K562 (cell line): ENCODE results near the gene CENPX. TPM values are rescaled to one million over a fixed set of nuclear protein-coding genes. Genes with fewer than 3 reads are reported as not detected.

Source experiments
- ARID2 ChIP-seq: fragments of 450-650 bp; IDR thresholded peaks from 2 replicates; pipeline ENCODE4 v1.6.1; 2017; ENCODE audit warnings: antibody characterized with exemption, mild to moderate bottlenecking
- C11orf30 ChIP-seq: fragments of 450-650 bp; IDR thresholded peaks from 2 replicates; pipeline ENCODE4 v1.6.1; 2016; ENCODE audit warnings: low read depth, mild to moderate bottlenecking
- CCNT2 ChIP-seq: IDR thresholded peaks from 2 replicates; pipeline ENCODE4 v1.6.1; 2011; ENCODE audit warnings: borderline replicate concordance, low read depth, mild to moderate bottlenecking, moderate library complexity, mixed read lengths, low read length; ENCODE audit not compliant: insufficient read length; ENCODE audit errors: extremely low read depth
- JUND ChIP-seq, 2 experiments: IDR thresholded peaks; 2 replicates in 1 of 2; 3 replicates in 1 of 2; pipeline ENCODE4 v1.6.1; 2011; ENCODE audit warnings: borderline replicate concordance in 2 of 2, low read depth in 2 of 2, low read length in 2 of 2, improper control_type of control experiment in 1 of 2, missing biosample characterization in 1 of 2, missing genetic modification characterization in 1 of 2, missing genetic modification reagents in 1 of 2
- SAFB ChIP-seq: fragments of 200-400 bp; formaldehyde crosslinking; IDR thresholded peaks from 2 replicates; pipeline ENCODE4 v1.6.1; 2017; ENCODE audit warnings: low read depth, low read length, borderline replicate concordance
- TBP ChIP-seq: optimal IDR thresholded peaks from 2 replicates; pipeline ENCODE3; 2011; ENCODE audit warnings: low read depth, low read length, improper control_type of control experiment
- ZNF197 ChIP-seq: fragments of 200-800 bp; sonication (Bioruptor generic); IDR thresholded peaks from 2 replicates; pipeline ENCODE4 v1.6.1; 2016; ENCODE audit warnings: low read depth, missing genetic modification characterization, missing compliant biosample characterization
- polyA plus RNA-seq, 8 experiments: library from polyadenylated mRNA; depleted of rRNA in 4 of 8; stranded (reverse) in 5 of 8; unstranded in 3 of 8; fragments of >200 nt; fragmentation: Nextera tagmentation in 2 of 8; fragmentation: Illumina TruSeq in 1 of 8; extraction: Ambion mirVana in 2 of 8; extraction: Trizol in 1 of 8; gene quantifications; 2 replicates each; pipeline versions ENCODE4 v1.2.1 to v1.2.3, GENCODE V29; 2011 to 2014; ENCODE audit warnings: inconsistent platforms in 1 of 8, missing spikeins in 1 of 8
- total RNA-seq, 7 experiments: library from RNA; depleted of rRNA in 6 of 7; stranded (reverse); fragments of >200 nt in 6 of 7; fragmentation: Illumina TruSeq in 2 of 7; extraction: Trizol in 2 of 7; gene quantifications; 2 replicates each; pipeline versions ENCODE4 v1.2.1 to v1.2.3, GENCODE V29; 2011 to 2021; ENCODE audit warnings: low replicate concordance in 1 of 7
- TF ChIP-seq, protein P1 (sequence below): fragments of 450-650 bp; IDR thresholded peaks from 2 replicates; pipeline ENCODE4 v1.6.1; 2016; ENCODE audit warnings: mild to moderate bottlenecking, moderate library complexity

CENPX gene
- total and polyA plus RNA-seq, 9 of the 15 experiments (the other 6 are each of a cell fraction or from before 2014, with no cell fraction given), result 32.7 to 352 (median 127) TPM

DNA sequence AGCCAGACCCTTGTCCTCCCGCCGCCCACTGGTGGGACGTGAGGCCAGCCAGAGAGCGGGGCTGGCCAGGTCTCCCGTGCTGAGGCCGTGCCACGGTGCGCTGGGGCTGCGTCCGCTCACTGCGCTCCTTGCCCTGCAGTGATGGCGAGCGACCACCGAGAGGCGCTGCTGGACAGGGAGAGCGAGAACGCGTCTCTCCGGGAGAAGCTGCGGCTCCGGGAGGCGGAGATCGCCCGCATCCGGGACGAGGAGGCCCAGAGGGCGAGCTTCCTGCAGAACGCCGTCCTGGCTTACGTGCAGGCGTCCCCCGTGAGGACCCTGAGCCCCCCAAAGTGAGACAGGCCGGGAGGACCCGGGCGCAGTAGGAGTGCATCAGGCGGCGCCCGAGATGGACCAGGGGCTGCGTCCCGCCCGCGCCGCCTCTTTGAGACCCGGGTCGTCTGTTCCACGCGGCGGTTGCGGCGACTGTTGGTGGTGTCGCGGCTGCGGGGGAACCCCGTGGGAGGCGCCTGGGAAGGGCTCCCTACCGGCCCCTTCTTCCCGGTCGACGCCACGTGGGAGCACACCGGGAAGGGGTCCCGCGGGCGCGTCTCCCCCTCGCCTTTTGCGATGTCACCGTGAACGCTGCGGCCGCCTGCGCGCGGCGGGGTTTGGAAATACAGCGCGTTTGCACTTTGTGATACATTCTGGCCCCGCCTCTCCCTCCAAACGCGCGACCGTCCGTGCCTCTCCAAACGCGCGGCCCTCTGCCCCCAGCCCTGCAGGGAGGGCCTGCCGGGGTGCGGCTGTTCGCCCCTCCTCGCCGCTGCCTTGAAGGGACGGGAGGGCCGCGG, 8.0 kb upstream of the CENPX start (continued):
- TF ChIP-seq JUND (IDR thresholded peaks at IDR 0.05; ENCODE audit: borderline replicate concordance, low read depth, low read length) (peak; percentile 34; the same call in 1 of the 2 replicates), JUND (tag; IDR thresholded peaks at IDR 0.05; ENCODE audit: borderline replicate concordance, low read depth, low read length) (no peak; the same call in 2 of the 3 replicates), ZNF197 (no peak), SAFB (peak; percentile 80; the same call in 1 of the 2 replicates), TBP (peak; percentile 25), ARID2 (peak; percentile 66; the same call in 1 of the 2 replicates), CCNT2 (peak; percentile 64), C11orf30 (peak; percentile 72)
- TF ChIP-seq, protein P1, sequence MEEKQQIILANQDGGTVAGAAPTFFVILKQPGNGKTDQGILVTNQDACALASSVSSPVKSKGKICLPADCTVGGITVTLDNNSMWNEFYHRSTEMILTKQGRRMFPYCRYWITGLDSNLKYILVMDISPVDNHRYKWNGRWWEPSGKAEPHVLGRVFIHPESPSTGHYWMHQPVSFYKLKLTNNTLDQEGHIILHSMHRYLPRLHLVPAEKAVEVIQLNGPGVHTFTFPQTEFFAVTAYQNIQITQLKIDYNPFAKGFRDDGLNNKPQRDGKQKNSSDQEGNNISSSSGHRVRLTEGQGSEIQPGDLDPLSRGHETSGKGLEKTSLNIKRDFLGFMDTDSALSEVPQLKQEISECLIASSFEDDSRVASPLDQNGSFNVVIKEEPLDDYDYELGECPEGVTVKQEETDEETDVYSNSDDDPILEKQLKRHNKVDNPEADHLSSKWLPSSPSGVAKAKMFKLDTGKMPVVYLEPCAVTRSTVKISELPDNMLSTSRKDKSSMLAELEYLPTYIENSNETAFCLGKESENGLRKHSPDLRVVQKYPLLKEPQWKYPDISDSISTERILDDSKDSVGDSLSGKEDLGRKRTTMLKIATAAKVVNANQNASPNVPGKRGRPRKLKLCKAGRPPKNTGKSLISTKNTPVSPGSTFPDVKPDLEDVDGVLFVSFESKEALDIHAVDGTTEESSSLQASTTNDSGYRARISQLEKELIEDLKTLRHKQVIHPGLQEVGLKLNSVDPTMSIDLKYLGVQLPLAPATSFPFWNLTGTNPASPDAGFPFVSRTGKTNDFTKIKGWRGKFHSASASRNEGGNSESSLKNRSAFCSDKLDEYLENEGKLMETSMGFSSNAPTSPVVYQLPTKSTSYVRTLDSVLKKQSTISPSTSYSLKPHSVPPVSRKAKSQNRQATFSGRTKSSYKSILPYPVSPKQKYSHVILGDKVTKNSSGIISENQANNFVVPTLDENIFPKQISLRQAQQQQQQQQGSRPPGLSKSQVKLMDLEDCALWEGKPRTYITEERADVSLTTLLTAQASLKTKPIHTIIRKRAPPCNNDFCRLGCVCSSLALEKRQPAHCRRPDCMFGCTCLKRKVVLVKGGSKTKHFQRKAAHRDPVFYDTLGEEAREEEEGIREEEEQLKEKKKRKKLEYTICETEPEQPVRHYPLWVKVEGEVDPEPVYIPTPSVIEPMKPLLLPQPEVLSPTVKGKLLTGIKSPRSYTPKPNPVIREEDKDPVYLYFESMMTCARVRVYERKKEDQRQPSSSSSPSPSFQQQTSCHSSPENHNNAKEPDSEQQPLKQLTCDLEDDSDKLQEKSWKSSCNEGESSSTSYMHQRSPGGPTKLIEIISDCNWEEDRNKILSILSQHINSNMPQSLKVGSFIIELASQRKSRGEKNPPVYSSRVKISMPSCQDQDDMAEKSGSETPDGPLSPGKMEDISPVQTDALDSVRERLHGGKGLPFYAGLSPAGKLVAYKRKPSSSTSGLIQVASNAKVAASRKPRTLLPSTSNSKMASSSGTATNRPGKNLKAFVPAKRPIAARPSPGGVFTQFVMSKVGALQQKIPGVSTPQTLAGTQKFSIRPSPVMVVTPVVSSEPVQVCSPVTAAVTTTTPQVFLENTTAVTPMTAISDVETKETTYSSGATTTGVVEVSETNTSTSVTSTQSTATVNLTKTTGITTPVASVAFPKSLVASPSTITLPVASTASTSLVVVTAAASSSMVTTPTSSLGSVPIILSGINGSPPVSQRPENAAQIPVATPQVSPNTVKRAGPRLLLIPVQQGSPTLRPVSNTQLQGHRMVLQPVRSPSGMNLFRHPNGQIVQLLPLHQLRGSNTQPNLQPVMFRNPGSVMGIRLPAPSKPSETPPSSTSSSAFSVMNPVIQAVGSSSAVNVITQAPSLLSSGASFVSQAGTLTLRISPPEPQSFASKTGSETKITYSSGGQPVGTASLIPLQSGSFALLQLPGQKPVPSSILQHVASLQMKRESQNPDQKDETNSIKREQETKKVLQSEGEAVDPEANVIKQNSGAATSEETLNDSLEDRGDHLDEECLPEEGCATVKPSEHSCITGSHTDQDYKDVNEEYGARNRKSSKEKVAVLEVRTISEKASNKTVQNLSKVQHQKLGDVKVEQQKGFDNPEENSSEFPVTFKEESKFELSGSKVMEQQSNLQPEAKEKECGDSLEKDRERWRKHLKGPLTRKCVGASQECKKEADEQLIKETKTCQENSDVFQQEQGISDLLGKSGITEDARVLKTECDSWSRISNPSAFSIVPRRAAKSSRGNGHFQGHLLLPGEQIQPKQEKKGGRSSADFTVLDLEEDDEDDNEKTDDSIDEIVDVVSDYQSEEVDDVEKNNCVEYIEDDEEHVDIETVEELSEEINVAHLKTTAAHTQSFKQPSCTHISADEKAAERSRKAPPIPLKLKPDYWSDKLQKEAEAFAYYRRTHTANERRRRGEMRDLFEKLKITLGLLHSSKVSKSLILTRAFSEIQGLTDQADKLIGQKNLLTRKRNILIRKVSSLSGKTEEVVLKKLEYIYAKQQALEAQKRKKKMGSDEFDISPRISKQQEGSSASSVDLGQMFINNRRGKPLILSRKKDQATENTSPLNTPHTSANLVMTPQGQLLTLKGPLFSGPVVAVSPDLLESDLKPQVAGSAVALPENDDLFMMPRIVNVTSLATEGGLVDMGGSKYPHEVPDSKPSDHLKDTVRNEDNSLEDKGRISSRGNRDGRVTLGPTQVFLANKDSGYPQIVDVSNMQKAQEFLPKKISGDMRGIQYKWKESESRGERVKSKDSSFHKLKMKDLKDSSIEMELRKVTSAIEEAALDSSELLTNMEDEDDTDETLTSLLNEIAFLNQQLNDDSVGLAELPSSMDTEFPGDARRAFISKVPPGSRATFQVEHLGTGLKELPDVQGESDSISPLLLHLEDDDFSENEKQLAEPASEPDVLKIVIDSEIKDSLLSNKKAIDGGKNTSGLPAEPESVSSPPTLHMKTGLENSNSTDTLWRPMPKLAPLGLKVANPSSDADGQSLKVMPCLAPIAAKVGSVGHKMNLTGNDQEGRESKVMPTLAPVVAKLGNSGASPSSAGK, result no peak; the same call in 1 of the 2 replicates
